ENCODE data around the gene CHM. TPM values are rescaled to one million over a fixed set of nuclear protein-coding genes. Genes with fewer than 3 reads are reported as not detected.
"Not testable (repeated sequence)": the region's sequence is repeated elsewhere in the genome, so short reads cannot be mapped to it uniquely, and the experiment has no call there.

Gene CHM
- polyA plus RNA-seq, 3 donors from 2014 or later: 5.8 to 9.7 (median 5.9) TPM

GRCh38 chrX:86016139-86016538 lies 31.2 kb downstream of the CHM start:
- Mint-ChIP-seq H3K4me3 (no peak overlapping the region), H3K9me3 (peaks cover 0 to 5% (median 3%) of the 10 kb centered on the region in 6 donors), H3K27me3 (ENCODE audit: low read depth in 3 of 3) (peaks cover 0 to 4% (median 3%) of the 10 kb centered on the region in 3 donors), H3K27ac (no peak overlapping the region), H3K36me3 (peaks cover 0 to 18% (median 10%) of the 10 kb centered on the region in 3 donors), H3K4me1 (peaks cover 38 to 45% of the 10 kb centered on the region in 2 donors)
- no peak for DNase-seq

- H3K27me3 Mint-ChIP-seq (ENCODE audit: low read depth in 3 of 3); H3K9me3 Mint-ChIP-seq: not testable (repeated sequence)
- peak overlapping the region; percentile 22 to 69 (median 48) for H3K4me3 Mint-ChIP-seq
- peak; percentile 27 to 42 (median 37) for DNase-seq
- peaks cover 40 to 52% of the 10 kb centered on the region in 2 donors for H3K4me1 Mint-ChIP-seq
- peaks cover 0 to 18% (median 10%) of the 10 kb centered on the region in 3 donors for H3K36me3 Mint-ChIP-seq
- peak overlapping the region; percentile 84 to 93 (median 86) for H3K27ac Mint-ChIP-seq
Measured at GRCh38 chrX:86014959-86015358, 32.4 kb downstream of the CHM start.

GRCh38 chrX:86014421-86014820 lies 32.9 kb downstream of the CHM start:
- DNase-seq: peak; percentile 53 to 62 (median 59)
- H3K36me3 Mint-ChIP-seq: peaks cover 0 to 22% (median 10%) of the 10 kb centered on the region in 3 donors
- H3K4me3 Mint-ChIP-seq: peak overlapping the region; percentile 22 to 69 (median 48)
- peaks cover 0 to 4% (median 3%) of the 10 kb centered on the region in 3 donors for H3K27me3 Mint-ChIP-seq (ENCODE audit: low read depth in 3 of 3)
- peaks cover 40 to 52% of the 10 kb centered on the region in 2 donors for H3K4me1 Mint-ChIP-seq
- peak overlapping the region; percentile 82 to 93 (median 85) for H3K27ac Mint-ChIP-seq
- H3K9me3 Mint-ChIP-seq: peaks cover 0 to 5% (median 3%) of the 10 kb centered on the region in 6 donors

GRCh38 chrX:86013792-86014191 lies 33.6 kb downstream of the CHM start:
- Mint-ChIP-seq H3K36me3 (peaks cover 0 to 22% (median 10%) of the 10 kb centered on the region in 3 donors), H3K4me1 (peaks cover 40 to 52% of the 10 kb centered on the region in 2 donors), H3K27me3 (ENCODE audit: low read depth in 3 of 3) (peaks cover 0 to 4% (median 3%) of the 10 kb centered on the region in 3 donors), H3K4me3 (peak overlapping the region; percentile 22 to 69 (median 48)), H3K27ac (peak overlapping the region; percentile 82 to 93 (median 85)), H3K9me3 (peaks cover 0 to 5% (median 3%) of the 10 kb centered on the region in 6 donors)
- DNase-seq: no peak

GRCh38 chrX:86012188-86012587 lies 35.2 kb downstream of the CHM start:
- DNase-seq: no peak
- H3K9me3 Mint-ChIP-seq: peaks cover 0 to 6% (median 4%) of the 10 kb centered on the region in 6 donors
- peaks cover 0 to 21% (median 6%) of the 10 kb centered on the region in 3 donors for H3K36me3 Mint-ChIP-seq
- H3K4me3 Mint-ChIP-seq: no peak overlapping the region
- peaks cover 0 to 4% (median 3%) of the 10 kb centered on the region in 3 donors for H3K27me3 Mint-ChIP-seq (ENCODE audit: low read depth in 3 of 3)
- peak overlapping the region in 5 of 6 donors; percentile 2 to 43 (median 21) for H3K27ac Mint-ChIP-seq
- H3K4me1 Mint-ChIP-seq: peaks cover 40 to 52% of the 10 kb centered on the region in 2 donors

- peaks cover 0 to 11% (median 0%) of the 10 kb centered on the region in 3 donors for H3K36me3 Mint-ChIP-seq
- not testable (repeated sequence) for H3K4me3 Mint-ChIP-seq; H3K27ac Mint-ChIP-seq; DNase-seq; H3K9me3 Mint-ChIP-seq; H3K27me3 Mint-ChIP-seq (ENCODE audit: low read depth in 3 of 3)
- H3K4me1 Mint-ChIP-seq: peaks cover 41 to 50% of the 10 kb centered on the region in 2 donors
Measured at GRCh38 chrX:86009803-86010202, 37.6 kb downstream of the CHM start.

- H3K27ac Mint-ChIP-seq; H3K4me3 Mint-ChIP-seq; H3K27me3 Mint-ChIP-seq (ENCODE audit: low read depth in 3 of 3); H3K36me3 Mint-ChIP-seq; DNase-seq; H3K9me3 Mint-ChIP-seq: not testable (repeated sequence)
- peaks cover 44 to 50% of the 10 kb centered on the region in 2 donors for H3K4me1 Mint-ChIP-seq
Measured at GRCh38 chrX:86007891-86008290, 39.5 kb downstream of the CHM start.

GRCh38 chrX:86002076-86002896 lies 45.1 kb downstream of the CHM start:
- Mint-ChIP-seq H3K36me3 (no peaks in the 10 kb centered on the region), H3K4me1 (peaks cover 44% of the 10 kb centered on the region in 2 donors), H3K27me3 (ENCODE audit: low read depth in 3 of 3) (no peaks in the 10 kb centered on the region), H3K27ac (peak overlapping the region; percentile 68 to 88 (median 82)), H3K9me3 (no peaks in the 10 kb centered on the region), H3K4me3 (peak overlapping the region; percentile 54 to 66 (median 56))
- peak; percentile 13 to 25 (median 25) for DNase-seq

- Mint-ChIP-seq H3K4me3 (no peak overlapping the region), H3K9me3 (no peaks in the 10 kb centered on the region), H3K27me3 (ENCODE audit: low read depth in 3 of 3) (no peaks in the 10 kb centered on the region), H3K4me1 (peaks cover 30 to 34% of the 10 kb centered on the region in 2 donors), H3K27ac (no peak overlapping the region), H3K36me3 (no peaks in the 10 kb centered on the region)
- no peak for DNase-seq
Measured at GRCh38 chrX:85998954-85999353, 48.4 kb downstream of the CHM start.

GRCh38 chrX:85996555-85996954 lies 50.8 kb downstream of the CHM start:
- DNase-seq: no peak
- no peaks in the 10 kb centered on the region for H3K36me3 Mint-ChIP-seq
- H3K4me1 Mint-ChIP-seq: peaks cover 12 to 17% of the 10 kb centered on the region in 2 donors
- H3K4me3 Mint-ChIP-seq: no peak overlapping the region
- H3K27me3 Mint-ChIP-seq (ENCODE audit: low read depth in 3 of 3): no peaks in the 10 kb centered on the region
- H3K27ac Mint-ChIP-seq: no peak overlapping the region
- H3K9me3 Mint-ChIP-seq: no peaks in the 10 kb centered on the region

- H3K4me3 Mint-ChIP-seq: no peak overlapping the region
- peaks cover 8 to 12% of the 10 kb centered on the region in 2 donors for H3K4me1 Mint-ChIP-seq
- no peaks in the 10 kb centered on the region for H3K36me3 Mint-ChIP-seq
- no peak overlapping the region for H3K27ac Mint-ChIP-seq
- no peaks in the 10 kb centered on the region for H3K27me3 Mint-ChIP-seq (ENCODE audit: low read depth in 3 of 3)
- no peaks in the 10 kb centered on the region for H3K9me3 Mint-ChIP-seq
- no peak for DNase-seq
Measured at GRCh38 chrX:85995641-85996040, 51.7 kb downstream of the CHM start.

- no peaks in the 10 kb centered on the region for H3K27me3 Mint-ChIP-seq (ENCODE audit: low read depth in 3 of 3)
- H3K36me3 Mint-ChIP-seq: no peaks in the 10 kb centered on the region
- H3K27ac Mint-ChIP-seq: no peak overlapping the region
- no peak overlapping the region for H3K4me3 Mint-ChIP-seq
- DNase-seq: no peak
- H3K4me1 Mint-ChIP-seq: peaks cover 10 to 12% of the 10 kb centered on the region in 2 donors
- H3K9me3 Mint-ChIP-seq: no peaks in the 10 kb centered on the region
Measured at GRCh38 chrX:85994797-85995196, 52.6 kb downstream of the CHM start.

- Mint-ChIP-seq H3K4me3 (peak overlapping the region in 1 of 5 donors; percentile 11), H3K4me1 (peaks cover 10 to 12% of the 10 kb centered on the region in 2 donors), H3K27me3 (ENCODE audit: low read depth in 3 of 3) (no peaks in the 10 kb centered on the region), H3K27ac (peak overlapping the region in 1 of 6 donors; percentile 55), H3K36me3 (no peaks in the 10 kb centered on the region), H3K9me3 (no peaks in the 10 kb centered on the region)
- DNase-seq: no peak
Measured at GRCh38 chrX:85994228-85994627, 53.1 kb downstream of the CHM start.

GRCh38 chrX:85993539-85994197 lies 53.7 kb downstream of the CHM start:
- Mint-ChIP-seq H3K9me3 (no peaks in the 10 kb centered on the region), H3K4me1 (peaks cover 10 to 12% of the 10 kb centered on the region in 2 donors), H3K4me3 (peak overlapping the region in 1 of 5 donors; percentile 11), H3K27ac (peak overlapping the region in 1 of 6 donors; percentile 2), H3K27me3 (ENCODE audit: low read depth in 3 of 3) (no peaks in the 10 kb centered on the region), H3K36me3 (no peaks in the 10 kb centered on the region)
- DNase-seq: no peak
